Ishikawa (cell line): ENCODE results near the gene LCA5.

ENCODE experiments used
- CEBPB ChIP-seq: IDR thresholded peaks from 2 replicates; pipeline ENCODE4 v1.6.1; 2012
- CREB1 ChIP-seq: IDR thresholded peaks from 2 replicates; pipeline ENCODE4 v1.6.1; 2012; ENCODE audit warnings: low read depth
- EGR1 ChIP-seq: IDR thresholded peaks from 2 replicates; pipeline ENCODE4 v1.6.1; 2012
- EP300 ChIP-seq: IDR thresholded peaks from 2 replicates; pipeline ENCODE4 v1.6.1; 2012; ENCODE audit warnings: borderline replicate concordance
- MAX ChIP-seq: IDR thresholded peaks from 2 replicates; pipeline ENCODE4 v1.6.1; 2012
- NFIC ChIP-seq: IDR thresholded peaks from 2 replicates; pipeline ENCODE4 v1.6.1; 2012
- RAD21 ChIP-seq: IDR thresholded peaks from 2 replicates; pipeline ENCODE4 v1.6.1; 2012; ENCODE audit warnings: low read depth
- TAF1 ChIP-seq: IDR thresholded peaks from 2 replicates; pipeline ENCODE4 v1.6.1; 2012; ENCODE audit warnings: low read depth, mild to moderate bottlenecking
- TCF12 ChIP-seq: IDR thresholded peaks from 2 replicates; pipeline ENCODE4 v1.6.1; 2012; ENCODE audit warnings: low read depth
- TEAD4 ChIP-seq: IDR thresholded peaks from 2 replicates; pipeline ENCODE4 v1.6.1; 2012
- YY1 ChIP-seq: IDR thresholded peaks from 2 replicates; pipeline ENCODE4 v1.6.1; 2012; ENCODE audit warnings: low read depth
- TF ChIP-seq, protein P1 (sequence below): IDR thresholded peaks from 2 replicates; pipeline ENCODE4 v1.6.1; 2012; ENCODE audit warnings: low read depth, mild to moderate bottlenecking

DNA sequence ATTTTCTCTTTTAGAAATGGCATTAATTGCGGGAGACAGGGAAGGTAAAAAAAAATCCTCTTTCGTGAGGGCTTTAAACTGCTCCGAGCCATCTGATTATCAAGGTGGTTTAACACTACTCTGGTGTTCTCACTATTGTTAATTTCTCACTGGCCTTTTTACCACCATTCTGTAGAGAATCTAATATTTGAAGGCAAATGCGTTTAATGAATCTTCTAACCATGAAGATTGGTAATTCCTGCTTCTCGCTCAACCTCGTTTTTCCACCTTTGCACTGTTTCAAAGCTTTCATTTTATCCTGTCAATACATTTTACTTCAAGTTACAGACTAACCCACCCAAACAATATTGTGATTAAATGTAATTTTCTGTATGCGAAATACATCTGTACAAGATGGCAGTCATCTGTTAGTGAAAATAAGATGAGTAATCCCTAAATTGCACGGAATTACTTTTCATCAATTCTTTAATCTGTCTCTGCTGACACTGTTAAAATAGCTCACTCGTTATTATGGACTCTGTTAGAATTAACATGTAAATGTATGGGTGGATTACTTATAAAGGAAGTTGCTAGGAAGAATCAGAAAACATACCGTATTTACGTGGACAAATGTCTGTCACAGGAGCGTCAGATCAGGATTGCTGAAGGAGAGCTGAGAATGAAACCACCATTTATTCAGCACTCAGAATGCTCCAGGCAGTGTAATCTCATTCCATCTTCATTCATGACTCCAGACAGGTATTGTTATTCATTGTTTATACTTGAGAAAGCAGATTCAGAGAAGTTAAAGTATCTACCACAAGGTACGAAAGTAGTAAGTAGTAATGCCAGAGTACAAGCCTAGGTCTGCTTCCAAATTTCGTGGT, 1.1 kb upstream of the LCA5 start:
- TF ChIP-seq CREB1 (no peak), TEAD4 (no peak; the same call in 1 of the 2 replicates), YY1 (no peak), EP300 (no peak), CEBPB (no peak), TCF12 (no peak), RAD21 (no peak), TAF1 (no peak), MAX (no peak), NFIC (no peak), EGR1 (no peak)
- TF ChIP-seq, protein P1, sequence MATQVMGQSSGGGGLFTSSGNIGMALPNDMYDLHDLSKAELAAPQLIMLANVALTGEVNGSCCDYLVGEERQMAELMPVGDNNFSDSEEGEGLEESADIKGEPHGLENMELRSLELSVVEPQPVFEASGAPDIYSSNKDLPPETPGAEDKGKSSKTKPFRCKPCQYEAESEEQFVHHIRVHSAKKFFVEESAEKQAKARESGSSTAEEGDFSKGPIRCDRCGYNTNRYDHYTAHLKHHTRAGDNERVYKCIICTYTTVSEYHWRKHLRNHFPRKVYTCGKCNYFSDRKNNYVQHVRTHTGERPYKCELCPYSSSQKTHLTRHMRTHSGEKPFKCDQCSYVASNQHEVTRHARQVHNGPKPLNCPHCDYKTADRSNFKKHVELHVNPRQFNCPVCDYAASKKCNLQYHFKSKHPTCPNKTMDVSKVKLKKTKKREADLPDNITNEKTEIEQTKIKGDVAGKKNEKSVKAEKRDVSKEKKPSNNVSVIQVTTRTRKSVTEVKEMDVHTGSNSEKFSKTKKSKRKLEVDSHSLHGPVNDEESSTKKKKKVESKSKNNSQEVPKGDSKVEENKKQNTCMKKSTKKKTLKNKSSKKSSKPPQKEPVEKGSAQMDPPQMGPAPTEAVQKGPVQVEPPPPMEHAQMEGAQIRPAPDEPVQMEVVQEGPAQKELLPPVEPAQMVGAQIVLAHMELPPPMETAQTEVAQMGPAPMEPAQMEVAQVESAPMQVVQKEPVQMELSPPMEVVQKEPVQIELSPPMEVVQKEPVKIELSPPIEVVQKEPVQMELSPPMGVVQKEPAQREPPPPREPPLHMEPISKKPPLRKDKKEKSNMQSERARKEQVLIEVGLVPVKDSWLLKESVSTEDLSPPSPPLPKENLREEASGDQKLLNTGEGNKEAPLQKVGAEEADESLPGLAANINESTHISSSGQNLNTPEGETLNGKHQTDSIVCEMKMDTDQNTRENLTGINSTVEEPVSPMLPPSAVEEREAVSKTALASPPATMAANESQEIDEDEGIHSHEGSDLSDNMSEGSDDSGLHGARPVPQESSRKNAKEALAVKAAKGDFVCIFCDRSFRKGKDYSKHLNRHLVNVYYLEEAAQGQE: no peak
